ENCODE measurements around the gene VSIG2. TPM values are rescaled to one million over a fixed set of nuclear protein-coding genes. Genes with fewer than 3 reads are reported as not detected.

The VSIG2 gene
- total RNA-seq, 2 donors from 2014 or later, result 1.1 to 6.3 TPM

- Histone ChIP-seq H3K27ac (no peak overlapping the region), H3K36me3 (peaks cover 4% of the 10 kb centered on the region), H3K27me3 (peaks cover 0 to 11% of the 10 kb centered on the region in 2 donors), H3K4me3 (no peak overlapping the region), H3K9me3 (no peaks in the 10 kb centered on the region), H3K4me1 (peaks cover 0 to 67% of the 10 kb centered on the region in 2 donors)
- no peak for DNase-seq (ENCODE audit: low spot score)
- TF ChIP-seq CTCF (IDR thresholded peaks at IDR 0.05), result no peak
Observed at GRCh38 chr11:124753624-124754023, 1.6 kb upstream of the VSIG2 start.

GRCh38 chr11:124753205-124753604, 1.1 kb upstream of the VSIG2 start:
- H3K9me3 ChIP-seq, result no peaks in the 10 kb centered on the region
- no peak overlapping the region for H3K4me3 ChIP-seq
- DNase-seq (ENCODE audit: low spot score), result no peak
- no peak overlapping the region for H3K27ac ChIP-seq
- peaks cover 0 to 67% of the 10 kb centered on the region in 2 donors for H3K4me1 ChIP-seq
- H3K27me3 ChIP-seq, result peaks cover 0 to 11% of the 10 kb centered on the region in 2 donors
- TF ChIP-seq CTCF (IDR thresholded peaks at IDR 0.05), result no peak
- H3K36me3 ChIP-seq, result peaks cover 4% of the 10 kb centered on the region

- no peak for DNase-seq (ENCODE audit: low spot score)
- Histone ChIP-seq H3K4me3 (no peak overlapping the region), H3K27me3 (peaks cover 0 to 11% of the 10 kb centered on the region in 2 donors), H3K4me1 (peaks cover 0 to 65% of the 10 kb centered on the region in 2 donors), H3K27ac (no peak overlapping the region), H3K9me3 (no peaks in the 10 kb centered on the region), H3K36me3 (peaks cover 4% of the 10 kb centered on the region)
- TF ChIP-seq CTCF (IDR thresholded peaks at IDR 0.05), result no peak
Observed at GRCh38 chr11:124752471-124753102, 532 bp upstream of the VSIG2 start.

GRCh38 chr11:124751391-124751740, 689 bp downstream of the VSIG2 start:
- no peak overlapping the region for H3K4me3 ChIP-seq
- TF ChIP-seq CTCF (IDR thresholded peaks at IDR 0.05), result no peak

GRCh38 chr11:124749912-124750311, 2.1 kb downstream of the VSIG2 start:
- TF ChIP-seq CTCF (IDR thresholded peaks at IDR 0.05), result no peak
- H3K4me3 ChIP-seq, result no peak overlapping the region
- peaks cover 0 to 31% of the 10 kb centered on the region in 2 donors for H3K27me3 ChIP-seq
- H3K27ac ChIP-seq, result no peak overlapping the region
- no peaks in the 10 kb centered on the region for H3K9me3 ChIP-seq
- no peak for DNase-seq (ENCODE audit: low spot score)
- H3K36me3 ChIP-seq, result peaks cover 4% of the 10 kb centered on the region
- H3K4me1 ChIP-seq, result peaks cover 0 to 70% of the 10 kb centered on the region in 2 donors

More at GRCh38 chr11:124751391-124751740, 689 bp downstream of the VSIG2 start:
- H3K36me3 ChIP-seq, result peaks cover 4% of the 10 kb centered on the region
- no peak for DNase-seq (ENCODE audit: low spot score)
- peaks cover 0 to 19% of the 10 kb centered on the region in 2 donors for H3K27me3 ChIP-seq
- no peak overlapping the region for H3K27ac ChIP-seq
- peaks cover 0 to 66% of the 10 kb centered on the region in 2 donors for H3K4me1 ChIP-seq
- H3K9me3 ChIP-seq, result no peaks in the 10 kb centered on the region

Data from right atrium auricular region (tissue), 2 donors.